Lower leg skin (tissue), 3 donors: Measurements from ENCODE around the gene DAND5.

Experiments
- POLR2A ChIP-seq, 2 donors: fragments of 450-650 bp; IDR thresholded peaks; one replicate each; pipeline ENCODE4 v1.6.1; 2016 to 2017; ENCODE audit warnings: antibody characterized with exemption in 2 of 2, mild to moderate bottlenecking in 1 of 2, moderate library complexity in 1 of 2
- TF ChIP-seq, protein P1 (sequence below), 3 donors: fragments of 450-650 bp; IDR thresholded peaks; one replicate each; pipeline ENCODE4 v1.5.1; 2016; ENCODE audit warnings: antibody characterized with exemption in 3 of 3, mild to moderate bottlenecking in 3 of 3, moderate library complexity in 2 of 3

DNA sequence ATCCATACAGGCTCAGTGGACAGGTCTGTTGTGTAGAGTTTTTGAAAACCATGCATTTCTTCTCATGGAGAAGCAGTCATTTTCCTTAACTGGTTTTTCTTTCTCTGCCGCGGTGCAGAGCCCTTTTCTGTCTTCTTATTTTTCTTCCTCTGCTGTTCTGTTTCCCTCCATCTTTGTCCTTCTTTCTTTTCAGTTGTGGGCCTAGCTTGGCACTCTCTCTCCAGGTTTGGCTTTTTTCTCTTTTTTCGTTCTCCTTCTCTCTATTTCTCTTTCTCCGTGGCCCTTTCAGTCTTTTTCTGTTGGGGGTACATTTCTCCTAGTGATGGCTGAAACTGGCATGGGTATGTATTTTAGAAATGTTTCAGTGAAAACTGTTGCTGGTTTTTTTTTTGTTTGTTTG lies 50.0 kb downstream of the DAND5 start:
- TF ChIP-seq, protein P1, sequence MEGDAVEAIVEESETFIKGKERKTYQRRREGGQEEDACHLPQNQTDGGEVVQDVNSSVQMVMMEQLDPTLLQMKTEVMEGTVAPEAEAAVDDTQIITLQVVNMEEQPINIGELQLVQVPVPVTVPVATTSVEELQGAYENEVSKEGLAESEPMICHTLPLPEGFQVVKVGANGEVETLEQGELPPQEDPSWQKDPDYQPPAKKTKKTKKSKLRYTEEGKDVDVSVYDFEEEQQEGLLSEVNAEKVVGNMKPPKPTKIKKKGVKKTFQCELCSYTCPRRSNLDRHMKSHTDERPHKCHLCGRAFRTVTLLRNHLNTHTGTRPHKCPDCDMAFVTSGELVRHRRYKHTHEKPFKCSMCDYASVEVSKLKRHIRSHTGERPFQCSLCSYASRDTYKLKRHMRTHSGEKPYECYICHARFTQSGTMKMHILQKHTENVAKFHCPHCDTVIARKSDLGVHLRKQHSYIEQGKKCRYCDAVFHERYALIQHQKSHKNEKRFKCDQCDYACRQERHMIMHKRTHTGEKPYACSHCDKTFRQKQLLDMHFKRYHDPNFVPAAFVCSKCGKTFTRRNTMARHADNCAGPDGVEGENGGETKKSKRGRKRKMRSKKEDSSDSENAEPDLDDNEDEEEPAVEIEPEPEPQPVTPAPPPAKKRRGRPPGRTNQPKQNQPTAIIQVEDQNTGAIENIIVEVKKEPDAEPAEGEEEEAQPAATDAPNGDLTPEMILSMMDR (IDR thresholded peaks at IDR 0.05) = no peak
- no peak for TF ChIP-seq POLR2A (IDR thresholded peaks at IDR 0.05)
